ENCODE measurements around the gene AGRN. TPM values are rescaled to one million over a fixed set of nuclear protein-coding genes. Genes with fewer than 3 reads are reported as not detected.
"Not testable (repeated sequence)": the region's sequence is repeated elsewhere in the genome, so short reads cannot be mapped to it uniquely, and the experiment has no call there.

AGRN gene
- total RNA-seq, 1 donor from 2014 or later = 13.0 TPM

DNA sequence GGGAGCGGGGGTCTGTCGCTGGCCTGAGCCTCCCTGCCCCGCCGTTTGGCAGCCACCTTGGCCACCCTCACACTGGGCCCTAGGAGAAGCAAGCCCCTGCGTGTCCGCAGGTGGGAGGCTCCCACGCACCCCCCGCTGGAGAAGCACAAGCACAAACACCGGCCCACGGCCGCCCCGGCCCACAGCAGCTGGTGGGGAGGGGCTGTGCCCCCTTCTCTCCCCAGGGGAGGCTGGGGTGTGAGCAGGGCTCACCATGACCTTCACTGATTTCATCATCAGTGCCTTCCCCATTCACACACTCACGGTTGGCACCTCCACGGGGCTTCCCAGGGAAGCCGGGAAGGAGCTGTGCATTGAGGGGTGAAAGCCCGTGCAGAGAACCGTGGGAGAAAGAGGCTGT lies 7.9 kb downstream of the AGRN start:
- TF ChIP-seq, protein P1, sequence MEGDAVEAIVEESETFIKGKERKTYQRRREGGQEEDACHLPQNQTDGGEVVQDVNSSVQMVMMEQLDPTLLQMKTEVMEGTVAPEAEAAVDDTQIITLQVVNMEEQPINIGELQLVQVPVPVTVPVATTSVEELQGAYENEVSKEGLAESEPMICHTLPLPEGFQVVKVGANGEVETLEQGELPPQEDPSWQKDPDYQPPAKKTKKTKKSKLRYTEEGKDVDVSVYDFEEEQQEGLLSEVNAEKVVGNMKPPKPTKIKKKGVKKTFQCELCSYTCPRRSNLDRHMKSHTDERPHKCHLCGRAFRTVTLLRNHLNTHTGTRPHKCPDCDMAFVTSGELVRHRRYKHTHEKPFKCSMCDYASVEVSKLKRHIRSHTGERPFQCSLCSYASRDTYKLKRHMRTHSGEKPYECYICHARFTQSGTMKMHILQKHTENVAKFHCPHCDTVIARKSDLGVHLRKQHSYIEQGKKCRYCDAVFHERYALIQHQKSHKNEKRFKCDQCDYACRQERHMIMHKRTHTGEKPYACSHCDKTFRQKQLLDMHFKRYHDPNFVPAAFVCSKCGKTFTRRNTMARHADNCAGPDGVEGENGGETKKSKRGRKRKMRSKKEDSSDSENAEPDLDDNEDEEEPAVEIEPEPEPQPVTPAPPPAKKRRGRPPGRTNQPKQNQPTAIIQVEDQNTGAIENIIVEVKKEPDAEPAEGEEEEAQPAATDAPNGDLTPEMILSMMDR (IDR thresholded peaks at IDR 0.05; ENCODE audit: borderline replicate concordance) = no peak
- Histone ChIP-seq H3K36me3 (no peaks in the 10 kb centered on the region), H3K4me3 (no peak overlapping the region), H3K4me1 (peaks cover 52% of the 10 kb centered on the region), H3K27me3 (ENCODE audit: low read depth) (peaks cover 4% of the 10 kb centered on the region), H3K27ac (replicated peaks) (no peak overlapping the region), H3K9me3 (replicated peaks) (no peaks in the 10 kb centered on the region)
- DNase-seq = no peak
- intact Hi-C loops (cut with micrococcal nuclease) = no loop called here

DNA sequence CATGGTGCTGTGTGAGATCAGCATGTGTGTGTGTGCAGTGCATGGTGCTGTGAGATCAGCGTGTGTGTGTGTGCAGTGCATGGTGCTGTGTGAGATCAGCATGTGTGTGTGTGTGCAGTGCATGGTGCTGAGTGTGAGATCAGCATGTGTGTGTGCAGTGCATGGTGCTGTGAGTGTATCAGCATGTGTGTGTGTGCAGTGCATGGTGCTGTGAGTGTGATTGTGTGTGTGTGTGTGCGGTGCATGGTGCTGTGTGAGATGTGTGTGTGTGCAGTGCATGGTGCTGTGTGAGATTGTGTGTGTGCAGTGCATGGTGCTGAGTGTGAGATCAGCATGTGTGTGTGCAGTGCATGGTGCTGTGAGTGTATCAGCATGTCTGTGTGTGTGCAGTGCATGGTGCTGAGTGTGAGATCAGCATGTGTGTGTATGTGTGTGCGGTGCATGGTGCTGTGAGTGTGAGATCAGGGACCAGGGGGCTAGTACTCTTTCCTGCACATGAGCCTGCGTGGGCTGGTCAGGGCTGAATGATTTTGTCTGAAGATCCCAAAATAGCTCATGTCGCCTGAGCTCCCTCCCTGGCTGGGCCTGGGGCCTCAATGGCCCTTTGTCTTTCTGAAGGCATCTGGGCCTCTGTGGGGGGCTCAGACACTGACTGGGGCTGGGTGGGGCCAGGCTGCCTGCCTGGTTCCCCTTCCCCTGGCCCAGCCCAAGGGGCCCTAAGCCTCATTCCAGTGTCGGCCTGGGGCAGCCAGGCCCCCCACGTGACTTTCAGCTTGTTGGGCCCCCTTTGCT lies 11.1 kb downstream of the AGRN start:
- intact Hi-C loops (cut with micrococcal nuclease); H3K36me3 ChIP-seq; DNase-seq; H3K4me3 ChIP-seq; H3K9me3 ChIP-seq (replicated peaks); H3K27ac ChIP-seq (replicated peaks): not testable (repeated sequence)
- H3K27me3 ChIP-seq (ENCODE audit: low read depth) = peaks cover 33% of the 10 kb centered on the region
- H3K4me1 ChIP-seq = peaks cover 37% of the 10 kb centered on the region

DNA sequence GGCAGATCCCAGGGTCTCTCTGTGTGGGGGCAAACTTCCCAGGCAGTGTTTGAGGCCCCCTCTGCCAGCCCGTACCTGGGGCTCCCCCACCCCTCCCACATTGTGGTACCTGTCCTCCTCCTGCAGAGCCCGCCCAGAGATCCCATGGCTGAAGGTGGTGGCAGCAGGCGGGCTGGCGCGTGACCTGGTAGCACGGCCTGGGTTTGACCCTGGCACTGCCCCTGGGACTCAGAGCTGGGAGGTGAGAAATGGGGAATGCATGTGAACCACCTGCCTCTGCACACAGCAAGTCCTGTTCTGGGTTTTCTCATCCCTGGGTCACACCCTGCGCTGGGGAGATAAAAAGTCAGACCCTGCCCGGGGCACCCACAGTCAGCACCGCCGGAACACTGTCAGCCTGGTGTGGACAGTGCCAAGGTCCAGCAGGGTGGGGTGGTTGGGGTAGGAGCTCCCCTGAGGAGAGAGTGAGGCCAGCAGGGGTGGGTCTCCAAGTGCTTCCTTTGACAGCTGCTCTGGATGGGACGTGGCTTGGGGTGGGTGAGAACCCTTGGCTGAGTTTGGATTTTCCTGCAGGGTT lies 11.8 kb downstream of the AGRN start:
- intact Hi-C loops (cut with micrococcal nuclease) = no loop called here
- H3K27ac ChIP-seq (replicated peaks) = no peak overlapping the region
- TF ChIP-seq, protein P1 (IDR thresholded peaks at IDR 0.05; ENCODE audit: borderline replicate concordance) = no peak
- H3K27me3 ChIP-seq (ENCODE audit: low read depth) = peaks cover 40% of the 10 kb centered on the region
- peaks cover 31% of the 10 kb centered on the region for H3K4me1 ChIP-seq
- no peaks in the 10 kb centered on the region for H3K36me3 ChIP-seq
- H3K9me3 ChIP-seq (replicated peaks) = no peaks in the 10 kb centered on the region
- no peak for DNase-seq
- no peak overlapping the region for H3K4me3 ChIP-seq

DNA sequence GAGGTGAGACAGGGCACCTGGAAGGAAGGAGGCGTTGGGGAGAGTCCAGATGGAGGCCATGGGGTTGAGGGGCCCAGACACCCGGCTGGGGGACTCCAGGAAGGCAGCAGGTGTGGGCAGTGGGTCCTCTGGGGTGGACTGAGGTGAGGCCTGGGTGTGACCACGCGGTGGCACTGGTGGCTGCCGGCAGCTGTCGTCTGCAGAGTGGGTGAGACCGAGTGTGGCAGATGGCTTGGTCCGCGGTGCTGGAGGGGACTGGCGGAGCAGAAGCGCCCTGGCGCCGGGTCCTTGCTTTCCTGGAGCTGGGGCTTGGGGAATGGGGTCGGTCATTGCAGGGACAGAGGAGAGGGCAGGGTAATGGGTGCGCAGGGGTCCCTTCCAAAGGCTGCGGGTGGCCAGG lies 12.5 kb downstream of the AGRN start:
- Histone ChIP-seq H3K4me1 (peaks cover 28% of the 10 kb centered on the region), H3K36me3 (no peaks in the 10 kb centered on the region), H3K4me3 (peak overlapping the region; percentile 68), H3K27me3 (ENCODE audit: low read depth) (peaks cover 47% of the 10 kb centered on the region), H3K27ac (replicated peaks) (no peak overlapping the region), H3K9me3 (replicated peaks) (no peaks in the 10 kb centered on the region)
- no peak for DNase-seq
- TF ChIP-seq, protein P1 (IDR thresholded peaks at IDR 0.05; ENCODE audit: borderline replicate concordance) = no peak
- intact Hi-C loops (cut with micrococcal nuclease) = no loop called here

DNA sequence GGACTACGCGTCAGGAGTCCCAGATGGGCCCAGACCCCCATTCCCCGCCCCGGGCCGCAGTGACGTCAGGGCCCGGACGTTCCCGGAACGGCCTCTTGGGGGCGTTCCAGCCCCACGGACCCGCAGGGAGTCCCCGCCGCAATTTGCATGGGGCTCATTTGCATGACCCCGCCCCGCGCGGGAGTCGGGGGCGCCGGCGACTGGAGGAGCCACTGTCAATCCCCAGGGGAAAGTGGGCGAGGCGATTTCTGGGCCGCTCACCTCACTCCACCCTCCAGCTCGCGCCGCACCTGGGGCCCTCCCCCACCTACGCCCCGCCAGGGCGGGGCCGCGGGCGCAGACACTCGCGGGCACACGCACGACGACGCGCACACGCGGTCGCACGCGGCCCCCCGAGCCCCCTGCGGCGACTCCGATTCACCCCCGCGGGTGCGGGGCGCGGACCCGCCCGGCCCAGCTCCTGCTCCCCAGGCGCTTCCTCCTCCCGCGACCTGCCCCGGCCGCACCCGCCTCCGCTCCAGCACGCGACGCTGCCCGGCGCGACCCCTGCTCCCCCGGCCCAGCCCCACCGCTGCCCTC lies 13.2 kb downstream of the AGRN start:
- no peak overlapping the region for H3K27ac ChIP-seq (replicated peaks)
- H3K36me3 ChIP-seq = no peaks in the 10 kb centered on the region
- H3K9me3 ChIP-seq (replicated peaks) = no peaks in the 10 kb centered on the region
- H3K27me3 ChIP-seq (ENCODE audit: low read depth) = peaks cover 51% of the 10 kb centered on the region
- peak; percentile 65 for DNase-seq
- TF ChIP-seq, protein P1 (IDR thresholded peaks at IDR 0.05; ENCODE audit: borderline replicate concordance) = peak; percentile 73
- intact Hi-C loops (cut with micrococcal nuclease) = no loop called here
- peak overlapping the region; percentile 68 for H3K4me3 ChIP-seq
- H3K4me1 ChIP-seq = peaks cover 28% of the 10 kb centered on the region
